ENCODE results near the gene HOXB5.

HOXB5 gene

GRCh38 chr17:48546137-48546923, 47.2 kb downstream of the HOXB5 start:
- FAIRE-seq, result no peak

- no peak for FAIRE-seq
Observed at GRCh38 chr17:48545539-48545938, 48.0 kb downstream of the HOXB5 start.

GRCh38 chr17:48545022-48545375, 48.6 kb downstream of the HOXB5 start, which contains the start of gene HOXB2:
Gene HOXB2, minus strand, starts transcription at chr17:48545109. Its CDS starts 198 bp downstream, at chr17:48544911.
- FAIRE-seq, result no peak

GRCh38 chr17:48544349-48545021, 49.1 kb downstream of the HOXB5 start:
- no peak for FAIRE-seq

GRCh38 chr17:48543854-48544348, 49.7 kb downstream of the HOXB5 start:
- FAIRE-seq, result no peak

- no peak for FAIRE-seq
Observed at GRCh38 chr17:48543107-48543853, 50.3 kb downstream of the HOXB5 start.

GRCh38 chr17:48542698-48543106, 50.9 kb downstream of the HOXB5 start:
- FAIRE-seq, result no peak

GRCh38 chr17:48542114-48542656, 51.4 kb downstream of the HOXB5 start:
- FAIRE-seq, result no peak

- no peak for FAIRE-seq
Observed at GRCh38 chr17:48541577-48542113, 51.9 kb downstream of the HOXB5 start.
